ENCODE measurements around the gene CUL2. TPM values are rescaled to one million over a fixed set of nuclear protein-coding genes. Genes with fewer than 3 reads are reported as not detected.

CUL2 gene
- total RNA-seq, 1 experiment from 2014 or later: 36.1 TPM

DNA sequence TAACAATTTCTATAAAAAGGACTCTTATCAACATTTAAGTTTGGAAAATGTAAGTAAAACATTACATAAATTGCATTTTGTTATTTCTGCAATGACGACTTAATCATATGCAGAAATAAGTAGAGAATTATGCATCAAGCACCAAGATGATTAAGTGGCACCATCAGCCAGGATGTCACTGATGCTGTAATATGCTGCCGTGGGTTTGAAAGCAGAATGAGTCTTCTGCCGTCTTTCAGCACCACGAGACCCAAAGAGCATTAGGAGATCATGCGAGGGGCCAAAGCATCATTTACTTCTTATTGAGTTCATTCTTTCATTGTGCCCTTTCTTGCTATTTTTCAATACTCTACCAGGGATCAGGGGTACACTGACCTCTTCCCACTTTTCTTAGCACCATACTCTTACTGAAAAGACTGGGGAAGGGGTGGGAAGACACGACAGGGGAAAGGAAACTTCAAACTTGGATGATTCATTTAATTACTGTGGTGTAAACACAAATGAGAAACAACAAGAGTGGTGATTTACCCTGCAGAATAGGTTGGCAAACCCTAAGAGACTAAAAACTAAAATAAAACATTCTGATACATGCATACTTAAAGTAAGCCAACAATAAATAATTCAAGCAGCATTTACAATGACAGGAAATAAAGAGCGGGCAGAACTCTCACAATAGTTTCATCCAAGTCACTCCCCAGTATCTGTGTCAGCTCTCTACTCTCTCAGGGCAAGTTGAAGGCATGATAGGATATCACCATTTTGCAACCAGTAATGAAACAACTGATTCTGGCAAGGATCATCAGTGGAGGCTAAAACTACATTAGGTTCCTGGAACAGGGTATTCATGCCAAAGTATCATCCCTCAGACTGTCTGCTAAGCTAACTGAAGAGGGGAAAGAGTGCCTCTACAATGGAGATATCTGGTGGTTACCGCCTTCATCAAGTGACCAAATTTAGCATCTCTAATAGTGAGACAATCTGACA lies 70.8 kb downstream of the CUL2 start:
- no peaks in the 10 kb centered on the region for H3K79me2 ChIP-seq (ENCODE audit: insufficient read depth, low read length)
- TF ChIP-seq TCF7L2 (IDR thresholded peaks at IDR 0.05; ENCODE audit: borderline replicate concordance, extremely low read depth, insufficient read depth, insufficient read length): no peak
- TF ChIP-seq, protein P1, sequence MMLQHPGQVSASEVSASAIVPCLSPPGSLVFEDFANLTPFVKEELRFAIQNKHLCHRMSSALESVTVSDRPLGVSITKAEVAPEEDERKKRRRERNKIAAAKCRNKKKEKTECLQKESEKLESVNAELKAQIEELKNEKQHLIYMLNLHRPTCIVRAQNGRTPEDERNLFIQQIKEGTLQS (IDR thresholded peaks at IDR 0.05): no peak
- no peak for TF ChIP-seq SIN3A (IDR thresholded peaks at IDR 0.05; ENCODE audit: low read depth)
- TF ChIP-seq ZNF274 (IDR thresholded peaks at IDR 0.05; ENCODE audit: low read depth, low read length): no peak
- TF ChIP-seq SRF (IDR thresholded peaks at IDR 0.05; ENCODE audit: low read depth): no peak
- TF ChIP-seq MAX (IDR thresholded peaks at IDR 0.05): no peak
- TF ChIP-seq REST (IDR thresholded peaks at IDR 0.05; ENCODE audit: low read depth): no peak
- TF ChIP-seq POLR2AphosphoS5 (IDR thresholded peaks at IDR 0.05; ENCODE audit: low read depth, low read length): no peak
- TF ChIP-seq CTCF (IDR thresholded peaks at IDR 0.05 in 2 of 3, conservative IDR thresholded peaks at IDR 0.05 in 1 of 3; ENCODE audit: borderline replicate concordance in 1 of 3, insufficient read depth in 1 of 3, low read depth in 2 of 3, low read length in 2 of 3): no peak
- no peak for TF ChIP-seq FOSL1 (IDR thresholded peaks at IDR 0.05; ENCODE audit: low read depth)
- no peak for TF ChIP-seq JUND (IDR thresholded peaks at IDR 0.05)
- no peak for TF ChIP-seq SP1 (IDR thresholded peaks at IDR 0.05; ENCODE audit: low read depth)
- no peak for TF ChIP-seq CEBPB (IDR thresholded peaks at IDR 0.05; ENCODE audit: low read depth)
- no peak for TF ChIP-seq POLR2A (IDR thresholded peaks at IDR 0.05; ENCODE audit: borderline replicate concordance, extremely low read depth, insufficient read depth, insufficient read length)
- TF ChIP-seq ELF1 (IDR thresholded peaks at IDR 0.05; ENCODE audit: borderline replicate concordance, low read depth): no peak
- TF ChIP-seq ZFX (IDR thresholded peaks at IDR 0.05): no peak
- TF ChIP-seq CBX3 (IDR thresholded peaks at IDR 0.05; ENCODE audit: low read depth): no peak
- TF ChIP-seq EZH2 (IDR thresholded peaks at IDR 0.05): no peak
- POLR2A ChIA-PET: no interaction called here
- no peaks in the 10 kb centered on the region for H3K27me3 ChIP-seq (ENCODE audit: insufficient read depth, low read length)
- CTCF ChIA-PET: no interaction called here
- no peaks in the 10 kb centered on the region for H3K9me2 ChIP-seq (ENCODE audit: insufficient read depth)
- H3K9ac ChIP-seq (ENCODE audit: low read length): no peak overlapping the region
- no peak overlapping the region for H3K4me2 ChIP-seq (ENCODE audit: low read length)
- no peak overlapping the region for H2AFZ ChIP-seq (ENCODE audit: low read depth, low read length, poor library complexity, severe bottlenecking)
- H4K20me1 ChIP-seq (ENCODE audit: insufficient read depth): no peaks in the 10 kb centered on the region
- ATAC-seq (no peak), DNase-seq (ENCODE audit: low read depth, low spot score) (no peak)
- no peak overlapping the region for H3K4me3 ChIP-seq (replicated peaks in 1 of 2; ENCODE audit: low read depth in 1 of 2, low read length in 2 of 2)
- H3K9me3 ChIP-seq (ENCODE audit: control insufficient read depth in 1 of 2, insufficient read depth in 1 of 2, low read depth in 1 of 2, low read length in 2 of 2): no peaks in the 10 kb centered on the region
- H3K4me1 ChIP-seq (ENCODE audit: control insufficient read depth in 1 of 2, insufficient read depth in 2 of 2, low read length in 2 of 2): no peaks in the 10 kb centered on the region
- H3K27ac ChIP-seq (ENCODE audit: low read depth, low read length): no peak overlapping the region
- peaks cover under 1 to 3% of the 10 kb centered on the region in 2 experiments; a peak in 1 of 4 replicates for H3K36me3 ChIP-seq (ENCODE audit: control insufficient read depth in 1 of 2, insufficient read depth in 2 of 2, low read length in 2 of 2)
- RAD21 ChIA-PET (ENCODE audit: low non-redundant PET in 1 of 2, low total read pairs in 2 of 2, uncharacterized antibody in 2 of 2, unreplicated experiment in 2 of 2): no interaction called here
- intact Hi-C loops (cut with micrococcal nuclease): no loop called here
- no TSS peak for BruUV-seq (replicated peaks)

All from HCT116 (cell line).